ENCODE results near the gene SCAF4. TPM values are rescaled to one million over a fixed set of nuclear protein-coding genes. Genes with fewer than 3 reads are reported as not detected.

SCAF4 gene
- total RNA-seq, 1 experiment from 2014 or later: 31.2 TPM

GRCh38 chr21:31731056-31731856, 662 bp downstream of the SCAF4 start:
- Mint-ChIP-seq H3K9me3 (ENCODE audit: low read depth, unreplicated experiment) (no peaks in the 10 kb centered on the region), H3K4me1 (ENCODE audit: low read depth, unreplicated experiment) (no peaks in the 10 kb centered on the region), H3K27ac (ENCODE audit: unreplicated experiment) (peak overlapping the region; percentile 16), H3K36me3 (ENCODE audit: insufficient read depth, unreplicated experiment) (peaks cover 18% of the 10 kb centered on the region), H3K27me3 (ENCODE audit: unreplicated experiment) (no peaks in the 10 kb centered on the region), H3K4me3 (ENCODE audit: low read depth, unreplicated experiment) (no peak overlapping the region)
- intact Hi-C loops (cut with micrococcal nuclease; ENCODE audit: unreplicated experiment): no loop called here
- BruUV-seq (replicated peaks): no TSS peak
- DNase-seq: peak; percentile 8
- CTCF ChIA-PET: no interaction called here
- TF ChIP-seq CTCF (IDR thresholded peaks at IDR 0.05; ENCODE audit: unreplicated experiment): no peak

GRCh38 chr21:31730712-31731055, 1.2 kb downstream of the SCAF4 start:
- CTCF ChIA-PET: no interaction called here
- no peaks in the 10 kb centered on the region for H3K9me3 Mint-ChIP-seq (ENCODE audit: low read depth, unreplicated experiment)
- H3K27me3 Mint-ChIP-seq (ENCODE audit: unreplicated experiment): no peaks in the 10 kb centered on the region
- H3K4me3 Mint-ChIP-seq (ENCODE audit: low read depth, unreplicated experiment): no peak overlapping the region
- no peak for TF ChIP-seq CTCF (IDR thresholded peaks at IDR 0.05; ENCODE audit: unreplicated experiment)
- intact Hi-C loops (cut with micrococcal nuclease; ENCODE audit: unreplicated experiment): no loop called here
- peak overlapping the region; percentile 22 for H3K27ac Mint-ChIP-seq (ENCODE audit: unreplicated experiment)
- H3K4me1 Mint-ChIP-seq (ENCODE audit: low read depth, unreplicated experiment): no peaks in the 10 kb centered on the region
- no TSS peak for BruUV-seq (replicated peaks)
- peaks cover 18% of the 10 kb centered on the region for H3K36me3 Mint-ChIP-seq (ENCODE audit: insufficient read depth, unreplicated experiment)
- DNase-seq: no peak

DNA sequence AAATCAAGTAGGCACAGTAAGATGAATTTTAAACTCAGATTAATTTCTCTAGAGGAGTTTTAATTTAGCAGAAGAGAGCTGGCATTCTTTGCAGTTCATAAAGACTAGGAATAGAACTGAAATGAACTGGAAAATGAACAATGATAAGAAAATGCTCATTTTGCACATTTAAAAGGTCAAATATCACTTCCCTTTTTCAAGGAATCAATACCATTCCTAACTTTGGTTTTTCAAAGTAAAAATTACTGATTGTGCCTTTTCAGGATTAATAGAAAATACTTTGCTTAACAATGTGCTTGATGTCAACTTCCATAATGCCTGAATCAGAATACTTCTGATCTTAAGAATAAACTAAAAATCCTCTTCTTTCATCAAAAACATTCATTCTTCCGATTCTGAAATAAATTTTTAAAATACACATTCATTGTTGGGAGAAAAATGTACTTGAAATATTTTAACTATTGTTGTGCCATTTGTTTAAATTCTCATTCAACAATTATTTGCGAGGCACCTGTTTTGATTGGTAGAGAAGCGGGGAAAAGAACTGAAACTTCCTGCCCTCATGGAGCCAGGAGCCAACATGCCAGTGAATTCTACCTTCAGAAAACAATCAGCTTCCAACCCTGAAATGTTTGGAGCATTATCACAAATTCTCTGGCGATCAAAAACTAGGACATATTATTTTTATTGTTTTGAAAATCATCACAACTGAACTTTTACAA, 2.1 kb downstream of the SCAF4 start:
- CTCF ChIA-PET: no interaction called here
- Mint-ChIP-seq H3K4me3 (ENCODE audit: low read depth, unreplicated experiment) (no peak overlapping the region), H3K27ac (ENCODE audit: unreplicated experiment) (no peak overlapping the region), H3K36me3 (ENCODE audit: insufficient read depth, unreplicated experiment) (peaks cover 18% of the 10 kb centered on the region), H3K4me1 (ENCODE audit: low read depth, unreplicated experiment) (peaks cover 4% of the 10 kb centered on the region), H3K27me3 (ENCODE audit: unreplicated experiment) (no peaks in the 10 kb centered on the region), H3K9me3 (ENCODE audit: low read depth, unreplicated experiment) (no peaks in the 10 kb centered on the region)
- no peak for TF ChIP-seq CTCF (IDR thresholded peaks at IDR 0.05; ENCODE audit: unreplicated experiment)
- intact Hi-C loops (cut with micrococcal nuclease; ENCODE audit: unreplicated experiment): no loop called here
- TSS peak; percentile 66 for BruUV-seq (replicated peaks)
- no peak for DNase-seq

DNA sequence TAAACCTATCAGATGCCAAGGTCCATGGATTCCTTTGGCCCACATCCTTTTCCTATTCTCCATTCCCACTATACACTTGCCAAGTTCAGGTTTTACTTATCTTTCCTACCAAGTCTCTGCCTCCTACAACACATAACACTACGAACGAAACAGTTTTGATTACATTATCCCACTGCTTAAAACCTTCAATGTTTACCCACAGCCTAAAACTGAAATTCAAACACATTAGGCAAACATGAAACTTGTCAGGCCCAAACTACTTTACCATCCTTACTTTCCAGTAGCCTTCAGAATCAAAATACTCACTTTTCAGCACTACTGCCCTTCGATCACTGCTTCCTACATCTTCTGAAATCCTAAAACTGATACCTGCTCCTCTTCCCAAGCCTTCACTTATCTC, 3.0 kb downstream of the SCAF4 start:
- no TSS peak for BruUV-seq (replicated peaks)
- intact Hi-C loops (cut with micrococcal nuclease; ENCODE audit: unreplicated experiment): no loop called here
- peaks cover 7% of the 10 kb centered on the region for H3K4me1 Mint-ChIP-seq (ENCODE audit: low read depth, unreplicated experiment)
- no peaks in the 10 kb centered on the region for H3K9me3 Mint-ChIP-seq (ENCODE audit: low read depth, unreplicated experiment)
- peaks cover 18% of the 10 kb centered on the region for H3K36me3 Mint-ChIP-seq (ENCODE audit: insufficient read depth, unreplicated experiment)
- H3K27ac Mint-ChIP-seq (ENCODE audit: unreplicated experiment): no peak overlapping the region
- H3K27me3 Mint-ChIP-seq (ENCODE audit: unreplicated experiment): no peaks in the 10 kb centered on the region
- no peak overlapping the region for H3K4me3 Mint-ChIP-seq (ENCODE audit: low read depth, unreplicated experiment)
- TF ChIP-seq CTCF (IDR thresholded peaks at IDR 0.05; ENCODE audit: unreplicated experiment): no peak
- DNase-seq: no peak
- CTCF ChIA-PET: no interaction called here
